Measurements from ENCODE around the gene AKR1A1. TPM values are rescaled to one million over a fixed set of nuclear protein-coding genes. Genes with fewer than 3 reads are reported as not detected.

The AKR1A1 gene
- total RNA-seq, 1 donor from 2014 or later, result 177 TPM

- H3K36me3 Mint-ChIP-seq, result no peaks in the 10 kb centered on the region
- H3K9me3 Mint-ChIP-seq, result no peaks in the 10 kb centered on the region
- no peak for TF ChIP-seq CTCF (IDR thresholded peaks at IDR 0.05; ENCODE audit: unreplicated experiment)
- no peak overlapping the region for H3K27ac Mint-ChIP-seq
- H3K4me3 Mint-ChIP-seq, result no peak overlapping the region
- peaks cover 68% of the 10 kb centered on the region for H3K27me3 Mint-ChIP-seq (ENCODE audit: low read depth)
- no peak for DNase-seq (ENCODE audit: low spot score in 2 of 2, unreplicated experiment in 2 of 2)
- H3K4me1 Mint-ChIP-seq, result no peaks in the 10 kb centered on the region
Measured at GRCh38 chr1:45544530-45544929, 6.1 kb upstream of the AKR1A1 start.

GRCh38 chr1:45545019-45545493 lies 5.6 kb upstream of the AKR1A1 start:
- TF ChIP-seq CTCF (IDR thresholded peaks at IDR 0.05; ENCODE audit: unreplicated experiment), result no peak
- H3K9me3 Mint-ChIP-seq, result no peaks in the 10 kb centered on the region
- no peaks in the 10 kb centered on the region for H3K4me1 Mint-ChIP-seq
- no peak overlapping the region for H3K27ac Mint-ChIP-seq
- H3K36me3 Mint-ChIP-seq, result no peaks in the 10 kb centered on the region
- H3K4me3 Mint-ChIP-seq, result no peak overlapping the region
- no peak for DNase-seq (ENCODE audit: low spot score in 2 of 2, unreplicated experiment in 2 of 2)
- H3K27me3 Mint-ChIP-seq (ENCODE audit: low read depth), result peaks cover 63% of the 10 kb centered on the region

- peaks cover 56% of the 10 kb centered on the region for H3K27me3 Mint-ChIP-seq (ENCODE audit: low read depth)
- no peak for TF ChIP-seq CTCF (IDR thresholded peaks at IDR 0.05; ENCODE audit: unreplicated experiment)
- no peak for DNase-seq (ENCODE audit: low spot score in 2 of 2, unreplicated experiment in 2 of 2)
- no peaks in the 10 kb centered on the region for H3K36me3 Mint-ChIP-seq
- no peak overlapping the region for H3K4me3 Mint-ChIP-seq
- peaks cover 4% of the 10 kb centered on the region for H3K4me1 Mint-ChIP-seq
- H3K27ac Mint-ChIP-seq, result no peak overlapping the region
- H3K9me3 Mint-ChIP-seq, result no peaks in the 10 kb centered on the region
Measured at GRCh38 chr1:45545553-45546310, 4.9 kb upstream of the AKR1A1 start.

GRCh38 chr1:45551684-45552083 lies 1.1 kb downstream of the AKR1A1 start:
- no peak for TF ChIP-seq CTCF (IDR thresholded peaks at IDR 0.05; ENCODE audit: unreplicated experiment)
- Mint-ChIP-seq H3K4me3 (peak overlapping the region; percentile 94), H3K4me1 (peaks cover 21% of the 10 kb centered on the region), H3K27me3 (ENCODE audit: low read depth) (peaks cover 6% of the 10 kb centered on the region), H3K9me3 (no peaks in the 10 kb centered on the region), H3K27ac (no peak overlapping the region), H3K36me3 (peaks cover 4% of the 10 kb centered on the region)
- DNase-seq (ENCODE audit: low spot score in 2 of 2, unreplicated experiment in 2 of 2), result no peak

GRCh38 chr1:45552331-45552730 lies 1.7 kb downstream of the AKR1A1 start:
- Mint-ChIP-seq H3K27ac (no peak overlapping the region), H3K4me1 (peaks cover 21% of the 10 kb centered on the region), H3K4me3 (peak overlapping the region; percentile 31), H3K9me3 (no peaks in the 10 kb centered on the region), H3K27me3 (ENCODE audit: low read depth) (peaks cover under 1% of the 10 kb centered on the region), H3K36me3 (peaks cover 4% of the 10 kb centered on the region)
- DNase-seq (ENCODE audit: low spot score in 2 of 2, unreplicated experiment in 2 of 2), result no peak
- no peak for TF ChIP-seq CTCF (IDR thresholded peaks at IDR 0.05; ENCODE audit: unreplicated experiment)
